ENCODE data around the gene GPR173. TPM values are rescaled to one million over a fixed set of nuclear protein-coding genes. Genes with fewer than 3 reads are reported as not detected.

GPR173 gene
- total and polyA plus RNA-seq, 2 donors from 2014 or later: 1.7 to 5.4 TPM

DNA sequence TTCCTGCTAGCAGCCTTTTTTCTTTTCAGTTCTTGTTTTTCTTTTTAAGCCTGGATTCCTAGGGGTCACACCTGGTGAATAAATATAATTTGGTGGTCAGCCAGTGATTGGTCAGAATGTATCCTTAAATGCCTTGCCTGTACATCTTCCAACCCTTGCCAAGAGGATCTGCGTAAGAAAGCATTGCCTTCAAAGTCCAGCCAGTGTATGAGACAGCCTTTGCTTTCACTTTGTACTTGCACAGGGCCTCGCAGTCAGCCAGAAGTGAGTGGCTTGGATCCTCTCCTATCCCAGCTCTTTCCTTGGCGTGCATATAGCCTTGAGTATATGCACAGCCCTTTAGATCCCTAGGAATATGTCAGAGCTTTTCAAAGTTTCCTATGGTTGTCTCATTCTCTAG, 67.5 kb downstream of the GPR173 start:
- FAIRE-seq (no peak), DNase-seq (peak in 1 of 5 donors; percentile 16)
- Histone ChIP-seq H3K4me1 (ENCODE audit: control insufficient read depth in 2 of 3, insufficient read depth in 2 of 3, low read depth in 1 of 3, low read length in 3 of 3) (no peaks in the 10 kb centered on the region), H3K27me3 (ENCODE audit: control insufficient read depth, insufficient read depth, low read length) (no peaks in the 10 kb centered on the region), H3K36me3 (ENCODE audit: control insufficient read depth in 2 of 3, insufficient read depth in 3 of 3, low read length in 3 of 3) (no peaks in the 10 kb centered on the region), H3K27ac (ENCODE audit: low read depth in 2 of 2, low read length in 2 of 2) (no peak overlapping the region), H3K9ac (ENCODE audit: low read length in 3 of 3) (no peak overlapping the region), H3K9me3 (ENCODE audit: control insufficient read depth in 2 of 3, insufficient read depth in 1 of 3, low read length in 3 of 3) (no peaks in the 10 kb centered on the region), H3K4me3 (ENCODE audit: low read length in 3 of 3) (no peak overlapping the region)
- TF ChIP-seq, protein P1, sequence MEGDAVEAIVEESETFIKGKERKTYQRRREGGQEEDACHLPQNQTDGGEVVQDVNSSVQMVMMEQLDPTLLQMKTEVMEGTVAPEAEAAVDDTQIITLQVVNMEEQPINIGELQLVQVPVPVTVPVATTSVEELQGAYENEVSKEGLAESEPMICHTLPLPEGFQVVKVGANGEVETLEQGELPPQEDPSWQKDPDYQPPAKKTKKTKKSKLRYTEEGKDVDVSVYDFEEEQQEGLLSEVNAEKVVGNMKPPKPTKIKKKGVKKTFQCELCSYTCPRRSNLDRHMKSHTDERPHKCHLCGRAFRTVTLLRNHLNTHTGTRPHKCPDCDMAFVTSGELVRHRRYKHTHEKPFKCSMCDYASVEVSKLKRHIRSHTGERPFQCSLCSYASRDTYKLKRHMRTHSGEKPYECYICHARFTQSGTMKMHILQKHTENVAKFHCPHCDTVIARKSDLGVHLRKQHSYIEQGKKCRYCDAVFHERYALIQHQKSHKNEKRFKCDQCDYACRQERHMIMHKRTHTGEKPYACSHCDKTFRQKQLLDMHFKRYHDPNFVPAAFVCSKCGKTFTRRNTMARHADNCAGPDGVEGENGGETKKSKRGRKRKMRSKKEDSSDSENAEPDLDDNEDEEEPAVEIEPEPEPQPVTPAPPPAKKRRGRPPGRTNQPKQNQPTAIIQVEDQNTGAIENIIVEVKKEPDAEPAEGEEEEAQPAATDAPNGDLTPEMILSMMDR (IDR thresholded peaks at IDR 0.05; ENCODE audit: borderline replicate concordance, extremely low read depth, insufficient read depth): no peak
- intact Hi-C loops (cut with DNase I): no loop called here

DNA sequence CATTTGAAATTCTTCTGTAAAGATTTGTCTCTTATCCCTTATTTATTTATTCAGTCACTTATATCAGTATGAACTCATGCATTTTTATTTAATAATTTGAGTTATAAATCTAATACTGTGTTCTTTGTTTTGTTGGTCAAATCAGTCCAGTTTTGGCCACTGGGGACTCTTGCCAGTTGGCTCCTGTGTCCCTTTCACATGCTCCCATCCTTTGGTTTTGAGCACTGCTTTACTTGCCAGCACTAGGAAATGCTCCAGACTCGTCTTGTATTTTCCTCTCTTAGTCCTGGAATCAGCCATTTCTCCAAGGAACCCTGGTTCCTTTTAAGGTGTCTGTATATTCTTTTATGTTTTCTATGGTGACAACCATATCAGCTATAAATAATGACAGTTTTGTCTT, 73.4 kb downstream of the GPR173 start:
- DNase-seq: no peak
- intact Hi-C loops (cut with DNase I): no loop called here
- H3K27me3 ChIP-seq (ENCODE audit: control insufficient read depth, insufficient read depth, low read length): no peaks in the 10 kb centered on the region
- TF ChIP-seq, protein P1 (IDR thresholded peaks at IDR 0.05; ENCODE audit: borderline replicate concordance, extremely low read depth, insufficient read depth): no peak
- no peak overlapping the region for H3K9ac ChIP-seq (ENCODE audit: low read length in 3 of 3)
- no peak overlapping the region for H3K27ac ChIP-seq (ENCODE audit: low read depth in 2 of 2, low read length in 2 of 2)
- H3K4me1 ChIP-seq (ENCODE audit: control insufficient read depth in 2 of 3, insufficient read depth in 2 of 3, low read depth in 1 of 3, low read length in 3 of 3): no peaks in the 10 kb centered on the region
- no peaks in the 10 kb centered on the region for H3K9me3 ChIP-seq (ENCODE audit: control insufficient read depth in 2 of 3, insufficient read depth in 1 of 3, low read length in 3 of 3)
- FAIRE-seq: no peak
- H3K36me3 ChIP-seq (ENCODE audit: control insufficient read depth in 2 of 3, insufficient read depth in 3 of 3, low read length in 3 of 3): no peaks in the 10 kb centered on the region
- H3K4me3 ChIP-seq (ENCODE audit: low read length in 3 of 3): no peak overlapping the region

DNA sequence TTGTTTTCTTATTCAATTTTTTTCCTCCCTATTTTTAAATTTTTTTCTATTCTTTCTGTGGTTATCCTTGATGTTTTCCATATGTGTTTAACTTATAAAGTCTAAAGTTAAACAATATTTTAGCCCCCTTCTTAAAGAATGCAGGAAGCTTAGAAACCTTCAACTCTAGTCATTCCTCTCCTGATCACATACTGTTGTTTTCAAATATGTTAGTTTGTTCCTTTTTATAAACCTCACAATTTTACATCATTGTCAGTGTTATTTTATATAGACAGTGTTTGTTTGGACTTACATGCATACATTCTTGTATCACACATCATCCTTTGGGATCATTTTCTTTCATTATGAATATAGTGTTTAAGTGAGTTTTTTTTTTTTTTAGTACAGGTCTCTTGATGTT, 76.9 kb downstream of the GPR173 start:
- H3K4me3 ChIP-seq (ENCODE audit: low read length in 3 of 3): no peak overlapping the region
- no peaks in the 10 kb centered on the region for H3K4me1 ChIP-seq (ENCODE audit: control insufficient read depth in 2 of 3, insufficient read depth in 2 of 3, low read depth in 1 of 3, low read length in 3 of 3)
- DNase-seq (no peak), FAIRE-seq (peak; percentile 72)
- no peak overlapping the region for H3K27ac ChIP-seq (ENCODE audit: low read depth in 2 of 2, low read length in 2 of 2)
- TF ChIP-seq, protein P1 (IDR thresholded peaks at IDR 0.05; ENCODE audit: borderline replicate concordance, extremely low read depth, insufficient read depth): no peak
- intact Hi-C loops (cut with DNase I): no loop called here
- H3K27me3 ChIP-seq (ENCODE audit: control insufficient read depth, insufficient read depth, low read length): peaks cover 2% of the 10 kb centered on the region
- no peaks in the 10 kb centered on the region for H3K36me3 ChIP-seq (ENCODE audit: control insufficient read depth in 2 of 3, insufficient read depth in 3 of 3, low read length in 3 of 3)
- no peaks in the 10 kb centered on the region for H3K9me3 ChIP-seq (ENCODE audit: control insufficient read depth in 2 of 3, insufficient read depth in 1 of 3, low read length in 3 of 3)
- no peak overlapping the region for H3K9ac ChIP-seq (ENCODE audit: low read length in 3 of 3)

DNA sequence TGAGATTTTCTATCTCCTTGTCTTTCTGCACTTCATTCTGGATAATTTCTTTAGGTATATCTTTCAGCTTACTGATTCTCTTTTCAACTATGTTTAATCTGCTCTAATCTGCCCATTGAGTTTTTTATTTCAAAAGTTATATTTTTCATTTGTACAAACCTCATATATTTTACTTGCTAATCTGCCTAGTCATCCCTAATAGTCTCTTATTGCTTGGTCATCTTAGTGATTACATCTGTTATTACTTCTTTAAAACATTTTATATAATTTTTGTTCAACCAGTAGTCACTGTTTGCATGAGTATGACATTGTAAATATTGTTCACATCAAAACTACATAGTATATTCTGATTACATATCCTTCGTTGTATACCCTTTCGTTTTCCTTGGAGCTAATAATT, 77.8 kb downstream of the GPR173 start:
- Histone ChIP-seq H3K4me3 (ENCODE audit: low read length in 3 of 3) (no peak overlapping the region), H3K27ac (ENCODE audit: low read depth in 2 of 2, low read length in 2 of 2) (no peak overlapping the region), H3K9me3 (ENCODE audit: control insufficient read depth in 2 of 3, insufficient read depth in 1 of 3, low read length in 3 of 3) (no peaks in the 10 kb centered on the region), H3K36me3 (ENCODE audit: control insufficient read depth in 2 of 3, insufficient read depth in 3 of 3, low read length in 3 of 3) (no peaks in the 10 kb centered on the region), H3K4me1 (ENCODE audit: control insufficient read depth in 2 of 3, insufficient read depth in 2 of 3, low read depth in 1 of 3, low read length in 3 of 3) (no peaks in the 10 kb centered on the region), H3K9ac (ENCODE audit: low read length in 3 of 3) (no peak overlapping the region), H3K27me3 (ENCODE audit: control insufficient read depth, insufficient read depth, low read length) (peaks cover 4% of the 10 kb centered on the region)
- TF ChIP-seq, protein P1 (IDR thresholded peaks at IDR 0.05; ENCODE audit: borderline replicate concordance, extremely low read depth, insufficient read depth): no peak
- FAIRE-seq (peak; percentile 47), DNase-seq (no peak)
- intact Hi-C loops (cut with DNase I): no loop called here

Data from kidney (tissue), 14 donors.